Measurements from ENCODE around the gene INPP5A.

GRCh38 chr10:132523561-132524442 lies 13.8 kb upstream of the INPP5A start:
- TF ChIP-seq POLR2A (IDR thresholded peaks at IDR 0.05) (no peak), CTCF (IDR thresholded peaks at IDR 0.05) (no peak), POLR2AphosphoS5 (IDR thresholded peaks at IDR 0.05) (no peak)
